ENCODE measurements around the gene BAZ1A. TPM values are rescaled to one million over a fixed set of nuclear protein-coding genes. Genes with fewer than 3 reads are reported as not detected.

Gene BAZ1A
- total RNA-seq, 1 experiment from 2014 or later = 17.8 TPM

- Histone ChIP-seq H3K23ac (ENCODE audit: insufficient read length, low read depth, low read length) (no peak overlapping the region), H2BK120ac (ENCODE audit: low read depth, low read length, poor library complexity, severe bottlenecking) (no peak overlapping the region), H4K91ac (ENCODE audit: insufficient read length, low read depth, low read length) (no peak overlapping the region), H3K18ac (ENCODE audit: insufficient read length, low read depth, low read length) (no peak overlapping the region), H2BK5ac (ENCODE audit: insufficient read length, low read length) (no peak overlapping the region), H3K27ac (ENCODE audit: insufficient read length, low read depth, low read length) (no peak overlapping the region), H3K79me1 (ENCODE audit: insufficient read depth, low read depth, low read length, poor library complexity, severe bottlenecking) (no peaks in the 10 kb centered on the region), H3K9ac (ENCODE audit: extremely low read depth, insufficient read length, low read length) (no peak overlapping the region), H3K4ac (ENCODE audit: low read depth, low read length) (no peak overlapping the region), H3K4me2 (ENCODE audit: insufficient read depth, insufficient read length, low read length) (no peak overlapping the region), H4K5ac (ENCODE audit: insufficient read length, low read depth, low read length) (no peak overlapping the region), H3K56ac (ENCODE audit: insufficient read length, low read depth, low read length) (no peak overlapping the region), H3K9me3 (ENCODE audit: control insufficient read depth, low read depth, low read length) (no peaks in the 10 kb centered on the region), H2BK15ac (ENCODE audit: low read depth, low read length) (no peak overlapping the region), H4K8ac (replicated peaks; ENCODE audit: insufficient read length, low read depth, low read length) (no peak overlapping the region), H2BK12ac (ENCODE audit: insufficient read length, low read depth, low read length) (no peak overlapping the region), H2AK5ac (ENCODE audit: insufficient read length, low read length) (no peak overlapping the region), H3K27me3 (ENCODE audit: insufficient read depth, low read length) (no peaks in the 10 kb centered on the region), H3K14ac (ENCODE audit: insufficient read depth, low read length) (no peak overlapping the region), H3K79me2 (ENCODE audit: insufficient read depth, low read length) (no peaks in the 10 kb centered on the region), H2BK20ac (ENCODE audit: low read depth, low read length, poor library complexity, severe bottlenecking) (no peak overlapping the region), H3K4me1 (ENCODE audit: insufficient read depth, low read length) (no peaks in the 10 kb centered on the region), H4K20me1 (ENCODE audit: control insufficient read depth, insufficient read depth, insufficient read length) (no peaks in the 10 kb centered on the region), H3T11ph (ENCODE audit: low read length) (no peak overlapping the region), H3K23me2 (ENCODE audit: insufficient read length, low read depth, low read length, poor library complexity, severe bottlenecking) (no peaks in the 10 kb centered on the region), H2AFZ (ENCODE audit: low read length) (no peak overlapping the region)
- no peak overlapping the region for H3K4me3 Mint-ChIP-seq
- no peak for DNase-seq
- H3K4me1 Mint-ChIP-seq = no peaks in the 10 kb centered on the region
- no peaks in the 10 kb centered on the region for H3K27me3 Mint-ChIP-seq (ENCODE audit: low read depth)
- no peak overlapping the region for H3K27ac Mint-ChIP-seq
- no CpG with 5 or more reads among the region's 1 CpG for WGBS (ENCODE audit: extremely low coverage, insufficient read length, low lambda C conversion rate)
- peaks cover 5 to 12% of the 10 kb centered on the region in 2 experiments; a peak in 4 of 5 replicates for H3K9me3 Mint-ChIP-seq
- TF ChIP-seq CTCF (conservative IDR thresholded peaks at IDR 0.05) = no peak
- peaks cover 36 to 47% (median 37%) of the 10 kb centered on the region in 3 experiments for H3K36me3 Mint-ChIP-seq (ENCODE audit: insufficient read depth in 1 of 3, low read depth in 3 of 3)
These were observed 78.3 kb downstream of the BAZ1A start for GRCh38 chr14:34796902-34797301.
